GM19043 (cell line): ENCODE measurements around the gene CX3CL1.
"Not testable (repeated sequence)": the region's sequence is repeated elsewhere in the genome, so short reads cannot be mapped to it uniquely, and the experiment has no call there.

Experiments
- ATAC-seq: cut with Tn5 transposase; IDR thresholded peaks from one replicate; pipeline ENCODE4 v1.9.1; 2021; ENCODE audit warnings: low read depth; ENCODE audit not compliant: unreplicated experiment

CX3CL1 gene

DNA sequence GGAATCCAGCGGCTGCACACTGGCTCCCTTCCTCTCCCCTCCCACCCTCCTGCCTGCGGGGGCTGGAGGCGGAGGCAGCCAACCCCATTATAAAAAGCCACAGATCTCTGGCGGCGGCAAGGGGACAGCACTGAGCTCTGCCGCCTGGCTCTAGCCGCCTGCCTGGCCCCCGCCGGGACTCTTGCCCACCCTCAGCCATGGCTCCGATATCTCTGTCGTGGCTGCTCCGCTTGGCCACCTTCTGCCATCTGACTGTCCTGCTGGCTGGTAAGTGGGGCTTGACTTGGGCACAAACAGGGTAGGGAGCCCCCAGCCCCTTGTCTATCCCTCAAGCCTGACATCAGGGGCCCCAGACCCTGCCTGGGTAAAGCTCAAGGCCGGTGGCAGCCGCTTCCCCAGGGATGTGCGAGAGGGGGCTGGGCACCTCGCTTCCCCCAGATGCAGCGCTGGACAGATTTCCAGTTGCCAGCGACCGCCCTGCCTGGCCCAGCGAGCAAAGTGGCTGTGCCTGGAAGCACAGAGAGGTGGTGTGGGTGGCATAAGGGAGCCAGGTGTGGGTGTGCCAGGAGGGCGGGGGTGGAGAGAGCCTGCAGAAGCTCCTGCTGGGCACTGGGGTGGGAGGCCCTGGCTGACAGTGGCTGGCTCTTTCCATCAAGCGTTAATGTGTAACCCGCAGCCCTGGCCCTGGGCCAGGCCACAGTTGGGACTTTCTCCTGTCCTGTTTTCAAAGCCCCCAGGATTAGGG is at the start of gene CX3CL1:
CX3CL1 (plus strand) TSS at position 119 of the 745 bp plus-strand sequence; CDS start at position 198, 79 bp downstream.
- no peak for ATAC-seq

DNA sequence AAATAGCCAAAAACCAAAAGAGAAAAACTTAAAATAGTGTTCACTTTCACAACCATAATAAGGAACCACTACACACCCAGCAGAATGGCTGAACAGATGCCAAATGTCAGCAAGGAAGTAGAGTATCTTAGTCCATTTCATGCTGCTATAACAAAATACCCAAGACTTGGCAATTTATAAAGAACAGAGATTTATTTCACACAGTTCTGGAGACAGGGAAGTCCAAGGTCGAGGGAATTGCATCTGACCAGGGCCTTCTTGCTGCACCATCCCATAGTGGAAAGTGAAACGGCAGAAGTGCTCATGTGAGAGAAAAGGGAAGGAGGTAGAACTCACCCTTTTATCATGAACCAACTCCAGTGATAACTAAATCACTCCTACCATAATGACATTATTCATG is 47.5 kb upstream of the CX3CL1 start:
- ATAC-seq, result no peak

DNA sequence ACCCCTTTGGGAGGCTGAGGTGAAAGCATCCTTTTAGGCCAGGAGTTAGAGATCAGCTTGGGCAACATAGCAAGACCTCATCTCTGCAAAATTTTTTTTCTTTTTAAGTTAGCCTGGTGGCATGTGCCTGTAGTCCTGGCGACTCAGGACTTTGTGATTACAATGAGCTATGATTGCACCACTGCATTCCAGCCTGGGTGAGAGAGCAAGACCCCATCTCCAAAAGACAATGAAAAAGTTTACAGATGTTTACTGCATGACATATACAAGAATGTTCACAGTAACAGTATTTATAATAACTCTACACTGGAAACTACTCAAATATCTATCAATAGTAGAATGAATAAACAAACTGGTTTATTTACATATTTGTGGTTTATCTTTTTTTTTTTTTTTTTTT is 46.8 kb upstream of the CX3CL1 start:
- no peak for ATAC-seq

DNA sequence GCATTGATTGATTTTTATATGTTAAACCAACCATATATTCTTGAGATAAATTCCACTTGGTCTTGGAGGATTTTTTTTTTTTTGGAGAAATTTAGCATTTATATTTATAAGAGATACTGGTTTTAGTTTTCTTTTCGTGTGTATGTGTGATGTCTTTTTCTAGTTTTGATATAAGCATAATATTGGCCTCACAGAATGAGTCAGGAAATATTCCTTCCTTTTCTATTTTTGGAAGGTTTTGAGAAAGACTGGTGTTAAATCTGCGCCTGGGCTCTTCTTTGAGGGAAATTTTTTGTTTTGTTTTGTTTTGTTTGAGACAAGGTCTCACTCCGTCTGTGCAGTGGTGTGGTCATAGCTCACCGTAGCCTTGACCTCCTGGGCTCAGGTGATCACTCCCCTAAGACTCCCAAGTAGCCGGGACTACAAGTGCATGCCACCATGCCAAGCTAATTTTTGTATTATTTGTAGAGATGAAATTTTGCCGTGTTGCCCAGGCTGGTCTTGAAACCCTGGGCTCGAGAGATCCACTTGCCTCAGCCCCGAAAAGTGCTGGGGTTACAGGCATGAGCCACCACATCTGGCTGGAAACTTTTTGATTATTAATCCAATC is 42.5 kb upstream of the CX3CL1 start:
- no peak for ATAC-seq

DNA sequence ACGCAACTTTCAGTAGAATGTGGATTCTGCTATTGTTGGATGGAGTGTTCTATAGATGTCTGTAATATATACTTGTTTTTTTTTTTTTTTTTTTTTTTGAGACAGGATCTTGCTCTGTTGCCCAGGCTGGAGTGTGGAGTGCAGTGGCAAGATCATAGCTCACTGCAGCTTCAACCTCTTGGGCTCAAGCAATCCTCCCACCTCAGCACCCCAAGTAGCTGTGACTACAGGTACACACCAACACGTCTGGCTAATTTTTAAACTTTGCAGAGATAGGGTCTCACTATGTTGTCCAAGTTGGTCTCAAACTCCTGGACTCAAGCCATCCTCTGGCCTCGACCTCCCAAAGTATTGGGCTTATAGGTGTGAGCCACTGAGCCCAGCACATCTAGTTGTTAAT is 40.9 kb upstream of the CX3CL1 start:
- no peak for ATAC-seq

DNA sequence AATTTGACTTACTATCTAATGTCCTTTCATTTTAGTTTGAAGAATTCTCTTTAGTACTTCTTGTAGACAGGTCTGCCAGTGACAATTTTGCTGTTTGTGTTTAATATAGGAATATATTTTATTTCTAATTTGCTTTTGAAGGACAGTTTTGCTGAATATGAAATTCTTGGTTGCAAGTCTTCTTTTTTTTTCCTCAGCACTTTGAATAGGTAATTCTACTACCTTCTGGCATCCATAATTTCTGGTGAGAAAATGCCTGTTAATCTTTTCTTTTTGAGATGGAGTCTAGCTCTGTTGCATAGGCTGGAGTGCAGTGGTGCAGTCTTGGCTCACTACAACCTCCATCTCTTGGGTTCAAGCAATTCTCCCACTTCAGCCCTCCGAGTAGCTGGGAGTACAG is 38.9 kb upstream of the CX3CL1 start:
- ATAC-seq, result no peak

DNA sequence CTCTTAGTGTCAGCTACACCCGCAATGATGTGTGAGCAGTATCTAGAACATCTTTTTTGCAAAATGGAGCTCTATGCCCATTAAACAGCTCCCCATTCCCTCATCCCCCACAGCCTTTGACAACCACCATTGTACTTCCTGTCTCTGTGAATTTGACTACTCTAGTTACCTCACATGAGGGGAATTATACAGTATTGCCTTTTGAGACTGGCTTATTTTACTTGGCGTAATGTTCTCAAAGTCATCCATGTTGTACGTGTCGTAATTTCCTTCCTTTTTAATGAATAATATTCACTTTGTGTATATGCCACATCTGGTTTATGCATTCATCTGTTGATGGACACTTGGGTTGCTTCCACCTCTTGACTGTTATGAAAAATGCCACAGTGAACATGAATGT is 36.9 kb upstream of the CX3CL1 start:
- no peak for ATAC-seq

DNA sequence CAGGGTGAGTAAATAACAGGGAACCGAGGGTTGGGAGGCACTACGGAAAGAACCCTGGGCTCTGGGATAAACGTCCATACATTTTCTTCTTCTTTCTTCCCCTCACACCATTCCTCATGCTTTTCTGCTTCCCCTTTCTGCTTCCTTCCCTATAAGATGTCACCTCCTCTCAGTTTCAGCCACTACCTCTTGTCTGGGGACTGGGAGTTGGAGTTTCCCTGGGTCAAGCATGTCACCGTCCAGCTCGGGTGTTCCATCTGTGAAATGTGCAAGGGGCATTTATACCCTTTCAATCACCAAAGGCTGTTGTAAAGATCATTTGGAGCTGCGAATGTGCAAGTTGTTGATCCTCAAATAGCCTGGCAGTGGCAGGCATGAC is 31.2 kb upstream of the CX3CL1 start:
- ATAC-seq, result no peak

DNA sequence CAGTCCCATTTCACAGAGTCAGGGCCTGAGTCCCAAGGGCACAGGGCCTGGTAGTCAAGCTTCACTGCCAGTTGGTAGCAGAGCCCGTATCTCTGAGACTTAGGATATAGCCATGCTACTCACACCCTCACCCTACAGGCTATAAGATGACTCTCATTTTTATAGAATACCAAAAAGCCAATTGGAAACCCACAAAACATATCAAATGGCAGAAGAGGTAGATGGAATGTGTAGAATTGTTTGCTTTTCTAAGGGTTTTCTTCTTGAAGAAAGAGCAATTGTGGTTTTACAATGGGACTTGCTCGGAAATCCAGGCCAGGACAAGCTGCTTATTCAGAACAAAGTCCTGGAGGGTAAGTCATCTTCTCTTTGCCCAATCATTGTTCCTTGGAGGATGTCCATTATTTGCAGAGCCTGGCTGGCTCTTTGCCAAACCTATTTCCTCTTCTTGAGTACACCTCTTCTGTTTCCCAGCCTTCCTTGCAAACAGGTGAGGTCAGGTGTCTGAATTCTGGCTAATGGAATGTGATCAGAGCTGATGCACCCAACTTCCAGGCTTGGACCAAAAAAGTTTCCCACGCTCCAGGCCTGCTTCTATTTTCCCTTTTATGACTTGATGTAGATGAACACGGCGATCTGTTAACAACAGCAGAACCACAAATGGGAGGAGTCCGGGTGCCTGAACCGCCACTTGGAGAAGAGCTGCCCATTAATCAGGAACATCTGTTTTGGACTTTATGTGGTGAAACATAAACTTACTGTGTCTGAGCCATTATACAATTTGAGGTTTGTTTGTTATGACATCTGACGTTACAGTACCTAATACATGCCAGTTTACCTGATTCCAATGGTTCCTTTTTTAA is 30.6 kb upstream of the CX3CL1 start:
- no peak for ATAC-seq

DNA sequence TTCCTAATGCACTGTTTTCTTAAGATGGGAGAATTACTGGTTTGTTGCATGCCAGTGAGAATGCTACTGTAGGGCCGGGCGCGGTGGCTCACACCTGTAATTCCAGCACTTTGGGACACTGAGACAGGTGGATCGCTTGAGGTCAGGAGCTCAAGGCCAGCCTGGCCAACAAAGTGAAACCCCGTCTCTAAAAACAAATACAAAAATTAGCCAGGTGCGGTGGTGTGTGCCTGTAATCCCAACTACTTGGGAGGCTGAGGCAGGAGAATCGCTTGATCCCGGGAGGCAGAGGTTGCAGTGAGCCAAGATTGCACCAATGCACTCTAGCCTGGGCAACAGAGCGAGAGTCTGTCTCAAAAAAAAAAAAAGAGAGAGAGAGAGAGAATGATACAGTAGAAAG is 29.7 kb upstream of the CX3CL1 start:
- not testable (repeated sequence) for ATAC-seq

DNA sequence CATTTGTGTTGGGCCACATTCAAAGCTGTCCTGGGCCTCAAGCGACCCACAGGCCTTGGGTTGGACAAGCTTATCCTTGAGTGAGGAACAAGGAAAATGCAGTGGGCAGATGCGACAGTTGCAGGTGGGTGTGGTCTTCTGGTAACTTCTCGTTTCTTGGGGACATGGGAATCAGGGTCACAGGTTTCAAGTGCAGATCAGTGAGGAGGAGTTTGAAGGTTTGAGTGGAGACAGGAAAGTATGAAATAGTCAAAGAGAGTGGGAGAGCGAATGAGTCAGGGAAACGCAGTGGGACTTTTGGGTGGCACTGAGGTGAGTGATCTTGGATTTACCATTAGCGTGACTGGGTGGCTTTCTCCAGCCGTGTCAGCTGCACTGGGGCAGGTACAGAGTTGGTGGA is 29.1 kb upstream of the CX3CL1 start:
- ATAC-seq, result no peak

DNA sequence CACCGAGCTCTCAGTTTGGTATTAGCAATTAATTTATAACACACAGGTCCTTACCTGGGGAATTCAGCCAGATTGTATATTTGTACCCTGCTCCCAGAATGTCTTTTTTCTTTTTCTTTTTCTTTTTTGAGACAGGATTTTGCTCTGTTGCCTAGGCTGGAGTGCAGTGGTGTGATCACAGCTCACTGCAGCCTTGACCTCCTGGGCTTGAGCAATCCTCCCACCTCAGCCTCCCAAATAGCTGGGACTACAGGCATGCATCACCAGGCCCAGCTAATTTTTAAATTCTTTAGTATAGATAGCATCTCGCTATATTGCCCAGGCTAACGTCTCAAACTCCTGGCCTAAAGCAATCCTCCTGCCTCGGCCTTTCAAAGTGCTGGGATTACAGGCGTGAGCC is 28.2 kb upstream of the CX3CL1 start:
- ATAC-seq, result not testable (repeated sequence)

DNA sequence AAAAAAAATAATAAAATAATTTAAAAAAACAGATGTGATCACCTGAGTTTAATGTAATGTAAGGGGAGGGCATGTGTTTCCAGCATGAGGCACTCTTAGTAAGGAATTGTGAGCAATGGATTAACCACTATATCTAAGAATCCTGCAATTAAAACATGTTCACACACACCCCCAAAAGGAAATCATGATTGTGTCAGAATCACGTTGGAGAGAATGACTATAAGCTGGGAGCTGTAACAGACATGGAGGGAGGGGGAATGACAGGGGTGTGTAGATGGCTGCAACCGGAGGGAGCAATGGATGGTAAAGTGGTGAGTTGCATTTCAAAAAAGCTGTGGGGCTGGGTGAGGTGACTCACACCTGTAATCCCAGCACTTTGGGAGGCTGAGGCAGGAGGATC is 27.3 kb upstream of the CX3CL1 start:
- no peak for ATAC-seq

DNA sequence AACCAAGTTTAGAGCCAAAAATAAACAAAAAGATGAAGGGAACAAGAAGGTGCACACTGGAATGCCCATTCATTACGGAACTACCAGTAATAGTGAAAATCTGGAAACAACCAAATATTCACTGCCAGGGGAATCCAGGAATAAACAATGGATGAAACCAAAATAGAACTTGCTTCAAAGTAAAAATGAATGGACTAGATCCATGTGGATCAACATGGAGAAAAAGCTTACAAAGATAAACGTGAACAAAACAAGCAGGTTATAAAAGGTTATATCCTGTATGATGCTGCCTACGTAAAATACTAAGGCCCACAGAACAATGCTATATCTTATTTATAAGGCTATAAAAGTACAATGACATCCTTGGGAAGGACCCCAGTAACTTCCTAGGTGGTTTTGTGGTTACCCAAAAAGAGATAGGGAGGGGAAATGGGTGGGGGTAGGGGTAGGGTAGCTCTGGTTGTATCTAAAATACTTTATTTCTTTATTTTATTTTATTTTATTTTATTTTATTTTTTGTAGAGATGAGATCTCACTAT is 26.6 kb upstream of the CX3CL1 start:
- ATAC-seq, result no peak

DNA sequence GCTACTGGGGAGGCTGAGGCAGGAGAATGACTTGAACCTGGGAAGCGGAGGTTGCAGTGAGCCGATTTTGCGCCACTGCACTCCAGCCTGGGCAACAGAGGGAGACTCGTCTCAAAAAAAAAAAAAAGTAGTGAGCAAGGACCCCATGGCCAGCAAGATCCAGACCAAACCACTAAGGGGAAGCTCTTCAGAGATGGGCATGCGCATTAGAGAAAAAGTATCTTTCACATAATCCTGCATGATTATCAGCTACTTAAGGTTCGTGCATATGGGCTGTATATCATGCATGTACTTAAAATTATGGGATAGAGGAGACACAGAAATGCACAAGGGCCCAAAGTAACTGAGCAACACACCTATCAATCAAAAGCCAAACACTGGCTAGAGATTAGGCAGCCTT is 24.4 kb upstream of the CX3CL1 start:
- ATAC-seq, result no peak

DNA sequence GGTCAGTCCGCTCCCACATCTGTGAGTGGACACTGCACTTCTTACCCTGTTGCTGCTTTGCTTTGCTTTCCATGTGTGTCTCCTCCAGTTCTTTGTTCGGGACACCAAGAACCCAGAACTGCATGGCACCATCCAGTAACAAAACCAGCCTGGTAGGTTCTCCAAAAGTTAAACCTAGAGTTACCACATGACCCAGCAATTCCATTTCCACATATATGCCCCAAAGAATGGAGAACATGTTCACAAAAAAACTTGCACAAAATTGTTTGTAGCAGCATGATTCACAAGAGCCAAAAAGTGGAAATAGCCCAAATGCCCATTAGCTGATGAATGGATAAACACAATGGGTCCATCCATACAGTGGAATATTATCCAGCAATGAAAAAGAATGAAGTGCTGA is 24.0 kb upstream of the CX3CL1 start:
- ATAC-seq, result no peak

DNA sequence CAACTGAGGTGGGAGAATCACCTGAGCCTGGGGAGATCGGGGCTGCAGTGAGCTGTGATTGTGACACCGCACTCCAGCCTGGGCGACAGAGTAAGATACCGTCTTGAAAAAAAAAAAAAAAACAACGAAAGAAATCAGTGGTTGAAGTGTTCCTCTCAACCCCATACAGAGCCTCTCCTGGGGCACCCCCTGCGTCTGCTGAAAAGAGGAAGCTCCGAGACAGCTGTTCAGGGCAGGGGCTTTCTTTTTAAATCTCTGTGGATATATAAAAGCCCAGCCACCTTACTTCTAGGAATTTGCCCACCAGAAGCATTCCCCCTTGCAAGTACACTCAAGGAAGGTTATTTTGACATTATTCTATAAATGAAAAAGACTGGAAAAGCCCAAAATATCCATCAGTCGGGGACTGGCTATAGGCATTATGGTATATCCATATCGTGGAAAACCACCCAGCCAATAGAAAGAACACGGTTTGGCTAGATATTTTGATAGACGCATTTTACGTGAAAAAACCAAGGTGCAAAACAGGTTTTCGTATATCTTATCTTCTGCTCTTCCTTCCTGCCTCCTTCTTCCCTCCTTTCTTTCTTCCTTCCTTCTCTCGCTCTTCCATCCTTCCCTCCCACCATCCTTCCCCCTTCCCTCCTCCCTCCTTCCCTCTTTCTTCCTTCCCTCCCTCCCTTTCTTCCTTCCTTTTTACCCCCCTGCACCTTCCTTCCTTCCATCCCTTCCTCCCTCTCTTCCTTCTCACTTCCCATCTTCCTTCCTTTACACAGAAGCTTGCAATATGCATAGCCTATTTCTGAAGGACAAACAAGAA is 22.9 kb upstream of the CX3CL1 start:
- ATAC-seq, result peak; percentile 91

DNA sequence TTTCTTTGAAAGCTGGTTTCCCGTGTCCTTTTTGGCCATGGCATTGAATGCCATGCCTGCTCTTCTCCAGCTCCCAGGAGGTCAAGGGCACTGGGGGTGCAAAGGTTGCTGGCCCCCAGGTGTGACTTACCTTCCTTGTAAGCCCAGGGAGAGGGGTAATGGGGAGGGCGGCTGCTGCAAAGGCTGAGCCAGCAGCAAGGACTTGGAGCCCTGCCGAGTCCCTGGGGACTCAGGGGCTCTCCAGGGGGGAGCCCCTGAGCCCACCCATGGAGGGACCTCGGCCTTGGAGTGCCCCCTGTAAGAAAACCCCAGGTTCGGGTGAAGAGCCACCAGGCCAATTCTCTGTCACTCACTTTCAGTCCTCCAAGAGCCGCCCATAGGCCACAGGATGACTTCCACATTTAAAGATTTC is 19.6 kb upstream of the CX3CL1 start:
- no peak for ATAC-seq

DNA sequence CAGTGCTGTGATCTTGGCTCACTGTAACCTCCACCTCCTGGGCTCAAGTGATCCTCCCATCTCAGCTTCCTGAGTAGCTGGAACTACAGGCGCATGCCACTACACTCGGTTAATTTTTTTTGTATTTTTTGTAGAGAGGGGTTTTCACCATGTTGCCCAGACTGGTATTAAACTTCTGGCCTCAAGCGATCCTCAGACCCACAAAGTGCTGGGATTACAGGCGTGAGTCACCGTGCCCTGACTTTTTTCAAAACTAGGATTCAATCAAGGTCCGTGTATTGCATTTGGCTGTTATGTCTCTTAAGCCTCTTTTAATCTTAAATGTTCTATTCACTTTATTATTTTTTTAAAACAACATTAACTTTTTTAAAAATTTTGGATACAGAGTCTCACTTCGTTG is 18.0 kb upstream of the CX3CL1 start:
- ATAC-seq, result no peak

DNA sequence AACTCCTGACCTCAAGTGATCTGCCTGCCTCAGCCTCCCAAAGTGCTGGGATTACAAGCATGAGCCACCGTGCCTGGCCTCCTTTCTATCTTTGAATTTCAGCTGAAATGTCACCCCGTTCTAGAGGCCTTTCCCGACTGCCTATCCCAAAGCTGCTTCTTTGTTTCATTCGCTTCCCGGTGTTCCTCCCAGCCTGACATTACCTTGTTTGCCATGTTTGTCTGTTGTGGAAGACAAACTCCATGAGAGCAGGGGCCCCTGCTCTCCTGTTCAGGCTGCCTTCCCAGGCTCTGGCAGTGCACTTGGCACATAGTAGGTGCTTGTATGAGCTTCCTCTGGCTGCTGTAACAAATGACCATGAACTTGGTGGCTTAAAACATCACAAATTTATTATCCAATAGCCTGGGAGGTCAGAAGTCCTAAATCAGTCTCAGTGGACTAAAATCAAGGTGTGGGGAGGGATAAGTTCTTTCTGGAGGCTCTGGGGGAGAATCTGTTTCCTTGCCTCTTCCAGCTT is 16.3 kb upstream of the CX3CL1 start:
- no peak for ATAC-seq
